Ovary (tissue), 9 donors: ENCODE data around the gene RANBP1. TPM values are rescaled to one million over a fixed set of nuclear protein-coding genes. Genes with fewer than 3 reads are reported as not detected.
A peak's percentile ranks its signal among the peaks of the same experiment; 100 is the strongest.
"Not testable (repeated sequence)": the region's sequence is repeated elsewhere in the genome, so short reads cannot be mapped to it uniquely, and the experiment has no call there.

Experiments
- DNase-seq, 5 donors: peaks; one replicate each; pipeline ENCODE4 v3.0.0-alpha.2; 2019 to 2020
- H3K27ac ChIP-seq, 2 donors: fragments of 200-600 bp; one replicate each; pipeline versions ENCODE4 v1.5.1 to v1.8.0; 2019 to 2022
- H3K27me3 ChIP-seq: fragments of 200-600 bp; one replicate; pipeline ENCODE4 v1.8.0; 2022
- H3K36me3 ChIP-seq: fragments of 200-600 bp; sonication (generic); one replicate; pipeline ENCODE4 v1.5.1; 2019
- H3K4me1 ChIP-seq: one replicate; pipeline ENCODE4 v1.8.1; 2013; ENCODE audit warnings: mild to moderate bottlenecking, moderate library complexity; ENCODE audit not compliant: insufficient read depth
- H3K4me3 ChIP-seq: fragments of 200-600 bp; sonication (generic); one replicate; pipeline ENCODE4 v1.5.1; 2017
- H3K9me3 ChIP-seq, 2 donors: fragments of 200-600 bp in 1 of 2; sonication (generic) in 1 of 2; one replicate each; pipeline versions ENCODE4 v1.5.1 to v1.8.1; 2013 to 2019; ENCODE audit warnings: mild to moderate bottlenecking in 1 of 2, moderate library complexity in 1 of 2
- CTCF ChIP-seq, 3 donors: fragments of 450-650 bp in 2 of 3; fragments of 200-600 bp in 1 of 3; IDR thresholded peaks; one replicate each; pipeline versions ENCODE4 v1.5.1 to v1.8.0; 2016 to 2022; ENCODE audit warnings: antibody characterized with exemption in 3 of 3, mild to moderate bottlenecking in 1 of 3
- EP300 ChIP-seq: sonication (generic); formaldehyde crosslinking; IDR thresholded peaks from one replicate; pipeline ENCODE4 v1.6.1; 2017; ENCODE audit warnings: antibody characterized with exemption
- POLR2A ChIP-seq: fragments of 450-650 bp; IDR thresholded peaks from one replicate; pipeline ENCODE4 v1.6.1; 2017; ENCODE audit warnings: antibody characterized with exemption, mild to moderate bottlenecking, moderate library complexity
- WGBS, 3 donors: extraction: QIAGEN DNeasy Blood & Tissue Kit in 1 of 3; methylation state at CpG; one replicate each; pipeline versions ENCODE4 v1.1.5 to v1.1.7; 2013 to 2017; 5-methylcytosine and 5-hydroxymethylcytosine counted together
- intact Hi-C, 4 donors: fragments of 100-400 bp; cut with DNase I; formaldehyde crosslinking; loops; one replicate each; pipeline versions ENCODE4 v1.11.0 to v1.15.1; 2022 to 2023
- polyA plus RNA-seq, 2 donors: library from polyadenylated mRNA; stranded (reverse); fragments of 200-250 nt in 1 of 2; fragments of 350-450 nt in 1 of 2; fragmentation: Illumina TruSeq in 1 of 2; extraction: RNeasy Lipid Tissue Mini Kit (QIAGEN cat#74804) in 1 of 2; gene quantifications; one replicate each; pipeline ENCODE4 v1.2.3, GENCODE V29; 2013 to 2014
- total RNA-seq, 7 donors: library from RNA; depleted of rRNA in 2 of 7; stranded (reverse); fragments of >200 nt in 2 of 7; fragmentation: NEBNext Ultra II Directional in 3 of 7; extraction: Animal tissue kit (Norgen Biotek cat#: 25700) in 3 of 7; gene quantifications; one replicate each; pipeline versions ENCODE4 v1.1.0 to v1.2.4, GENCODE V29; 2016 to 2023
- donor health status: DM: no; HTN: no; CAD: no; lungs with moderate emphysema.
- donor health status: DM: no; HTN: no; CAD: no.
- donor health status: Bipolar disorder and iron deficiency.
- donor health status: DM: yes; HTN: yes; CAD: no.
- donor health status: DM: no; HTN: no; CAD: no.
- donor health status: DM: yes; HTN: yes; CAD: no.

Gene RANBP1
- total and polyA plus RNA-seq, 9 donors: 62.8 to 198 (median 80.2) TPM

- Histone ChIP-seq H3K4me1 (no peaks in the 10 kb centered on the region), H3K27me3 (no peaks in the 10 kb centered on the region), H3K36me3 (no peaks in the 10 kb centered on the region), H3K4me3 (no peak overlapping the region), H3K27ac (no peak overlapping the region), H3K9me3 (no peaks in the 10 kb centered on the region)
- peak; percentile 74 to 93 (median 90) for DNase-seq
- WGBS, 3 donors: 31 to 33% (median 32%) methylated on average over 16 to 17 of the region's 17 CpGs
- TF ChIP-seq CTCF (IDR thresholded peaks at IDR 0.05) (peak; percentile 99), POLR2A (no peak)
- intact Hi-C loops: loop anchor here (1.0 to 5.0 kb wide), 6 partner anchors 110 to 129 kb away; partner anchors contain the start of gene RTN4R (in 3 of the 4)
Observed at GRCh38 chr22:20156611-20157429, 40.9 kb downstream of the RANBP1 start.

- TF ChIP-seq CTCF (IDR thresholded peaks at IDR 0.05) (no peak), EP300 (no peak), POLR2A (no peak)
- 47 to 56% (median 49%) methylated on average over 9 to 15 of the region's 15 CpGs for WGBS, 3 donors
- no peak for DNase-seq
- Histone ChIP-seq H3K4me1 (no peaks in the 10 kb centered on the region), H3K4me3 (no peak overlapping the region), H3K27me3 (no peaks in the 10 kb centered on the region), H3K36me3 (no peaks in the 10 kb centered on the region), H3K9me3 (no peaks in the 10 kb centered on the region), H3K27ac (no peak overlapping the region)
- intact Hi-C loops: loop anchor here (1.0 to 5.0 kb wide), 6 partner anchors 110 to 129 kb away; partner anchors contain the start of gene RTN4R (in 3 of the 4)
Observed at GRCh38 chr22:20157430-20158183, 41.7 kb downstream of the RANBP1 start.

GRCh38 chr22:20158391-20159036 is 42.6 kb downstream of the RANBP1 start:
- TF ChIP-seq CTCF (IDR thresholded peaks at IDR 0.05): no peak
- no peak for TF ChIP-seq POLR2A
- TF ChIP-seq EP300: no peak
- Histone ChIP-seq H3K4me3 (no peak overlapping the region), H3K27me3 (no peaks in the 10 kb centered on the region), H3K27ac (no peak overlapping the region), H3K4me1 (no peaks in the 10 kb centered on the region), H3K9me3 (no peaks in the 10 kb centered on the region), H3K36me3 (no peaks in the 10 kb centered on the region)
- WGBS, 3 donors: 74 to 87% (median 79%) methylated on average over 15 of the region's 15 CpGs
- intact Hi-C loops: loop anchor here in 2 of 4 donors (5.0 kb wide), 2 partner anchors 109 to 124 kb away; partner anchors contain the start of gene RTN4R (in 2 of the 2)
- no peak for DNase-seq

- no peaks in the 10 kb centered on the region for H3K9me3 ChIP-seq
- H3K27me3 ChIP-seq: no peaks in the 10 kb centered on the region
- H3K27ac ChIP-seq: no peak overlapping the region
- no peak overlapping the region for H3K4me3 ChIP-seq
- intact Hi-C loops: loop anchor here in 2 of 4 donors (5.0 kb wide), 2 partner anchors 108 to 123 kb away; partner anchors contain the start of gene RTN4R (in 2 of the 2)
- no peaks in the 10 kb centered on the region for H3K4me1 ChIP-seq
- 22 to 37% (median 26%) methylated on average over 7 to 9 of the region's 9 CpGs for WGBS, 3 donors
- no peak for DNase-seq
- no peaks in the 10 kb centered on the region for H3K36me3 ChIP-seq
- no peak for TF ChIP-seq POLR2A
- TF ChIP-seq CTCF (IDR thresholded peaks at IDR 0.05): no peak
- TF ChIP-seq EP300: no peak
Observed at GRCh38 chr22:20159076-20159475, 43.2 kb downstream of the RANBP1 start.

GRCh38 chr22:20159531-20159930 is 43.6 kb downstream of the RANBP1 start:
- not testable (repeated sequence) for H3K27me3 ChIP-seq, H3K27ac ChIP-seq, H3K9me3 ChIP-seq, H3K4me3 ChIP-seq, H3K4me1 ChIP-seq, H3K36me3 ChIP-seq, DNase-seq
- WGBS, 3 donors: 27 to 48% (median 38%) methylated on average over 10 to 14 of the region's 14 CpGs
- intact Hi-C loops: loop anchor here in 2 of 4 donors (5.0 kb wide), 2 partner anchors 108 to 123 kb away; partner anchors contain the start of gene RTN4R (in 2 of the 2)
